Measurements from ENCODE around the gene MMRN2. TPM values are rescaled to one million over a fixed set of nuclear protein-coding genes. Genes with fewer than 3 reads are reported as not detected.

Gene MMRN2
- total and polyA plus RNA-seq, 2 of the 8 experiments (the other 6 are each of a cell fraction or from before 2014, with no cell fraction given): 1.2 TPM

DNA sequence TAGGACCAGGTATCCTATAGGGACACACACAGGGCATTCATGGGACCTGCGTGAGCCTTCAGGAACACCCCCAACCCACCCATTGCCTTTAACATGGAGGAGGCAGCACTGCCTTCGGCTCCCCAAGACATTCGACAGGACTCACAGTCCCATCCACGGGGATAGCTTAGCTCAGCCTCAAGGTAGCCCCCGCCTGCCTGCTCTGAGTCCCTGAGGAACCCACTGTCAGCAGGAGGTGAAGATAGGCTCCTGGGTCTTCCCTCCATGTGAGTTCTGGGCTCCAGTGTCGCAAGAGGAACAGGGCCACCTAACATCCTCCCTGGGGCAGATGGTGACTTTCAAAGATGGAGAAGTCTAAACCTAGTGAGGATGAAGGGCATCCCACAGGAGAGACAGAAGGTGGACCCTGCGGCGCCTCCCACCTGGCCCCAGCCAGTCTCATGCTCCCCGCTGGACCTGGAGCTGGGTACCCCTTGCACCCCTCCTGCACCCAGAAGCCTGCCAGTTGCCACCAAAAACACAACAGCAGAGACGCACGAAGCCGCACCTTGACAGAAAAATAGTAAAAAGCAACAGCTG is 6.0 kb upstream of the MMRN2 start (continued):
- TF ChIP-seq, protein P1, sequence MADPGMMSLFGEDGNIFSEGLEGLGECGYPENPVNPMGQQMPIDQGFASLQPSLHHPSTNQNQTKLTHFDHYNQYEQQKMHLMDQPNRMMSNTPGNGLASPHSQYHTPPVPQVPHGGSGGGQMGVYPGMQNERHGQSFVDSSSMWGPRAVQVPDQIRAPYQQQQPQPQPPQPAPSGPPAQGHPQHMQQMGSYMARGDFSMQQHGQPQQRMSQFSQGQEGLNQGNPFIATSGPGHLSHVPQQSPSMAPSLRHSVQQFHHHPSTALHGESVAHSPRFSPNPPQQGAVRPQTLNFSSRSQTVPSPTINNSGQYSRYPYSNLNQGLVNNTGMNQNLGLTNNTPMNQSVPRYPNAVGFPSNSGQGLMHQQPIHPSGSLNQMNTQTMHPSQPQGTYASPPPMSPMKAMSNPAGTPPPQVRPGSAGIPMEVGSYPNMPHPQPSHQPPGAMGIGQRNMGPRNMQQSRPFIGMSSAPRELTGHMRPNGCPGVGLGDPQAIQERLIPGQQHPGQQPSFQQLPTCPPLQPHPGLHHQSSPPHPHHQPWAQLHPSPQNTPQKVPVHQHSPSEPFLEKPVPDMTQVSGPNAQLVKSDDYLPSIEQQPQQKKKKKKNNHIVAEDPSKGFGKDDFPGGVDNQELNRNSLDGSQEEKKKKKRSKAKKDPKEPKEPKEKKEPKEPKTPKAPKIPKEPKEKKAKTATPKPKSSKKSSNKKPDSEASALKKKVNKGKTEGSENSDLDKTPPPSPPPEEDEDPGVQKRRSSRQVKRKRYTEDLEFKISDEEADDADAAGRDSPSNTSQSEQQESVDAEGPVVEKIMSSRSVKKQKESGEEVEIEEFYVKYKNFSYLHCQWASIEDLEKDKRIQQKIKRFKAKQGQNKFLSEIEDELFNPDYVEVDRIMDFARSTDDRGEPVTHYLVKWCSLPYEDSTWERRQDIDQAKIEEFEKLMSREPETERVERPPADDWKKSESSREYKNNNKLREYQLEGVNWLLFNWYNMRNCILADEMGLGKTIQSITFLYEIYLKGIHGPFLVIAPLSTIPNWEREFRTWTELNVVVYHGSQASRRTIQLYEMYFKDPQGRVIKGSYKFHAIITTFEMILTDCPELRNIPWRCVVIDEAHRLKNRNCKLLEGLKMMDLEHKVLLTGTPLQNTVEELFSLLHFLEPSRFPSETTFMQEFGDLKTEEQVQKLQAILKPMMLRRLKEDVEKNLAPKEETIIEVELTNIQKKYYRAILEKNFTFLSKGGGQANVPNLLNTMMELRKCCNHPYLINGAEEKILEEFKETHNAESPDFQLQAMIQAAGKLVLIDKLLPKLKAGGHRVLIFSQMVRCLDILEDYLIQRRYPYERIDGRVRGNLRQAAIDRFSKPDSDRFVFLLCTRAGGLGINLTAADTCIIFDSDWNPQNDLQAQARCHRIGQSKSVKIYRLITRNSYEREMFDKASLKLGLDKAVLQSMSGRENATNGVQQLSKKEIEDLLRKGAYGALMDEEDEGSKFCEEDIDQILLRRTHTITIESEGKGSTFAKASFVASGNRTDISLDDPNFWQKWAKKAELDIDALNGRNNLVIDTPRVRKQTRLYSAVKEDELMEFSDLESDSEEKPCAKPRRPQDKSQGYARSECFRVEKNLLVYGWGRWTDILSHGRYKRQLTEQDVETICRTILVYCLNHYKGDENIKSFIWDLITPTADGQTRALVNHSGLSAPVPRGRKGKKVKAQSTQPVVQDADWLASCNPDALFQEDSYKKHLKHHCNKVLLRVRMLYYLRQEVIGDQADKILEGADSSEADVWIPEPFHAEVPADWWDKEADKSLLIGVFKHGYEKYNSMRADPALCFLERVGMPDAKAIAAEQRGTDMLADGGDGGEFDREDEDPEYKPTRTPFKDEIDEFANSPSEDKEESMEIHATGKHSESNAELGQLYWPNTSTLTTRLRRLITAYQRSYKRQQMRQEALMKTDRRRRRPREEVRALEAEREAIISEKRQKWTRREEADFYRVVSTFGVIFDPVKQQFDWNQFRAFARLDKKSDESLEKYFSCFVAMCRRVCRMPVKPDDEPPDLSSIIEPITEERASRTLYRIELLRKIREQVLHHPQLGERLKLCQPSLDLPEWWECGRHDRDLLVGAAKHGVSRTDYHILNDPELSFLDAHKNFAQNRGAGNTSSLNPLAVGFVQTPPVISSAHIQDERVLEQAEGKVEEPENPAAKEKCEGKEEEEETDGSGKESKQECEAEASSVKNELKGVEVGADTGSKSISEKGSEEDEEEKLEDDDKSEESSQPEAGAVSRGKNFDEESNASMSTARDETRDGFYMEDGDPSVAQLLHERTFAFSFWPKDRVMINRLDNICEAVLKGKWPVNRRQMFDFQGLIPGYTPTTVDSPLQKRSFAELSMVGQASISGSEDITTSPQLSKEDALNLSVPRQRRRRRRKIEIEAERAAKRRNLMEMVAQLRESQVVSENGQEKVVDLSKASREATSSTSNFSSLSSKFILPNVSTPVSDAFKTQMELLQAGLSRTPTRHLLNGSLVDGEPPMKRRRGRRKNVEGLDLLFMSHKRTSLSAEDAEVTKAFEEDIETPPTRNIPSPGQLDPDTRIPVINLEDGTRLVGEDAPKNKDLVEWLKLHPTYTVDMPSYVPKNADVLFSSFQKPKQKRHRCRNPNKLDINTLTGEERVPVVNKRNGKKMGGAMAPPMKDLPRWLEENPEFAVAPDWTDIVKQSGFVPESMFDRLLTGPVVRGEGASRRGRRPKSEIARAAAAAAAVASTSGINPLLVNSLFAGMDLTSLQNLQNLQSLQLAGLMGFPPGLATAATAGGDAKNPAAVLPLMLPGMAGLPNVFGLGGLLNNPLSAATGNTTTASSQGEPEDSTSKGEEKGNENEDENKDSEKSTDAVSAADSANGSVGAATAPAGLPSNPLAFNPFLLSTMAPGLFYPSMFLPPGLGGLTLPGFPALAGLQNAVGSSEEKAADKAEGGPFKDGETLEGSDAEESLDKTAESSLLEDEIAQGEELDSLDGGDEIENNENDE (IDR thresholded peaks at IDR 0.05; ENCODE audit: insufficient replicate concordance, low read length): no peak
